Right lobe of liver (tissue), 6 donors: ENCODE results near the gene KLC1. TPM values are rescaled to one million over a fixed set of nuclear protein-coding genes. Genes with fewer than 3 reads are reported as not detected.

ENCODE experiments used
- ATAC-seq, 4 donors: fragments of 200-7000 bp; cut with Tn5 transposase; one replicate each; pipeline ENCODE4 v1.9.1; 2020; ENCODE audit warnings: mild to moderate bottlenecking in 4 of 4, moderate library complexity in 4 of 4
- DNase-seq, 3 donors: peaks; one replicate each; pipeline ENCODE4 v3.0.0-alpha.2; 2020
- H3K27ac ChIP-seq, 3 donors: fragments of 200-600 bp; one replicate each; pipeline ENCODE4 v1.8.0; 2022
- H3K27me3 ChIP-seq, 2 donors: fragments of 200-600 bp; one replicate each; pipeline ENCODE4 v1.8.0; 2022
- H3K36me3 ChIP-seq, 4 donors: fragments of 200-600 bp; sonication (generic) in 1 of 4; one replicate each; pipeline versions ENCODE4 v1.5.1 to v1.8.0; 2017 to 2022; ENCODE audit warnings: control low read depth in 1 of 4
- H3K4me1 ChIP-seq, 4 donors: fragments of 200-600 bp; sonication (generic) in 1 of 4; one replicate each; pipeline versions ENCODE4 v1.5.1 to v1.8.0; 2017 to 2022; ENCODE audit warnings: control low read depth in 1 of 4
- H3K4me3 ChIP-seq, 3 donors: fragments of 200-600 bp; one replicate each; pipeline ENCODE4 v1.8.0; 2022
- H3K9me3 ChIP-seq, 4 donors: fragments of 200-600 bp; sonication (generic) in 1 of 4; one replicate each; pipeline versions ENCODE4 v1.5.1 to v1.8.0; 2017 to 2022; ENCODE audit warnings: control low read depth in 1 of 4
- POLR2A ChIP-seq: fragments of 450-650 bp; IDR thresholded peaks from one replicate; pipeline ENCODE4 v1.6.1; 2017; ENCODE audit warnings: antibody characterized with exemption, mild to moderate bottlenecking
- WGBS: methylation state at CpG from one replicate; pipeline ENCODE4 v1.1.6; 2018; ENCODE audit warnings: low coverage, low lambda C conversion rate; ENCODE audit not compliant: insufficient coverage; ENCODE audit errors: missing lambda C conversion rate; 5-methylcytosine and 5-hydroxymethylcytosine counted together
- intact Hi-C, 2 donors: fragments of 100-400 bp; cut with DNase I; formaldehyde crosslinking; loops; one replicate each; pipeline versions ENCODE4 v1.11.2 to v1.14.1; 2022
- total RNA-seq, 6 experiments: library from RNA; depleted of rRNA in 2 of 6; stranded (reverse); fragments of >200 nt in 2 of 6; fragmentation: NEBNext Ultra II Directional in 3 of 6; extraction: Animal tissue kit (Norgen Biotek cat#: 25700) in 3 of 6; gene quantifications; one replicate each; pipeline versions ENCODE4 v1.1.0 to v1.2.4, GENCODE V29; 2016 to 2023
- TF ChIP-seq, protein P1 (sequence below), 4 donors: fragments of 200-600 bp in 3 of 4; fragments of 450-650 bp in 1 of 4; IDR thresholded peaks; one replicate each; pipeline versions ENCODE4 v1.5.1 to v1.8.0; 2016 to 2022; ENCODE audit warnings: antibody characterized with exemption in 4 of 4, mild to moderate bottlenecking in 2 of 4
- donor health status: DM: no; HTN: yes; CAD: no.
- donor health status: DM: no; HTN: no; CAD: no.
- donor health status: DM: no; HTN: no; CAD: no.
- donor health status: DM: no; HTN: yes; CAD: no.
- donor health status: DM: no; HTN: yes; CAD: no.

The KLC1 gene
- total RNA-seq, 6 experiments from 2014 or later = 45.8 to 78.9 (median 58.0) TPM

DNA sequence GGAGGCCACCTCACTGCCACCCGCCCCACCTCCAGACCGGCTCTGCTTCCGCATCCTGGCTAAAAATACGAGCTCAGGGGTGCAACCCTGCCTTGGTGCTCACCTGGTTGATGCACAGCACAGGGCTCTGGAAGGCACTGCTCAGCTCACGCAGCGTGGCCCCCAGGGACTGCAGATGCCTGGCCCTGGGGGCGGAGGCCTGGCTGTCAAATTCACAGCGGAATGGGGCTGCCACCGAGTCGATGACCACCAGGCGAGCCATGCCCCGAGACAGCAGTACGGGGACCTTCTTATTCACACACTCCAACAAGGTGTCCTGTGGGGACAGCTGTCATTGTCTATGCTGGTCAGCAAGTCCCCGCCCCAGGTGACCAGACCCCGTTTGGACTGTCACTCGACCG lies 70.2 kb downstream of the KLC1 start:
- Histone ChIP-seq H3K4me3 (no peak overlapping the region), H3K27me3 (no peaks in the 10 kb centered on the region), H3K9me3 (no peaks in the 10 kb centered on the region), H3K27ac (no peak overlapping the region), H3K4me1 (peaks cover 0 to 30% (median 13%) of the 10 kb centered on the region in 4 donors), H3K36me3 (peaks cover 0 to 11% (median 6%) of the 10 kb centered on the region in 4 donors)
- ATAC-seq = no peak
- intact Hi-C loops = no loop called here
- DNase-seq = peak in 1 of 3 donors; percentile 48
- no peak for TF ChIP-seq POLR2A
- TF ChIP-seq, protein P1, sequence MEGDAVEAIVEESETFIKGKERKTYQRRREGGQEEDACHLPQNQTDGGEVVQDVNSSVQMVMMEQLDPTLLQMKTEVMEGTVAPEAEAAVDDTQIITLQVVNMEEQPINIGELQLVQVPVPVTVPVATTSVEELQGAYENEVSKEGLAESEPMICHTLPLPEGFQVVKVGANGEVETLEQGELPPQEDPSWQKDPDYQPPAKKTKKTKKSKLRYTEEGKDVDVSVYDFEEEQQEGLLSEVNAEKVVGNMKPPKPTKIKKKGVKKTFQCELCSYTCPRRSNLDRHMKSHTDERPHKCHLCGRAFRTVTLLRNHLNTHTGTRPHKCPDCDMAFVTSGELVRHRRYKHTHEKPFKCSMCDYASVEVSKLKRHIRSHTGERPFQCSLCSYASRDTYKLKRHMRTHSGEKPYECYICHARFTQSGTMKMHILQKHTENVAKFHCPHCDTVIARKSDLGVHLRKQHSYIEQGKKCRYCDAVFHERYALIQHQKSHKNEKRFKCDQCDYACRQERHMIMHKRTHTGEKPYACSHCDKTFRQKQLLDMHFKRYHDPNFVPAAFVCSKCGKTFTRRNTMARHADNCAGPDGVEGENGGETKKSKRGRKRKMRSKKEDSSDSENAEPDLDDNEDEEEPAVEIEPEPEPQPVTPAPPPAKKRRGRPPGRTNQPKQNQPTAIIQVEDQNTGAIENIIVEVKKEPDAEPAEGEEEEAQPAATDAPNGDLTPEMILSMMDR (IDR thresholded peaks at IDR 0.05) = no peak
- WGBS = no CpG with 5 or more reads among the region's 17 CpGs

DNA sequence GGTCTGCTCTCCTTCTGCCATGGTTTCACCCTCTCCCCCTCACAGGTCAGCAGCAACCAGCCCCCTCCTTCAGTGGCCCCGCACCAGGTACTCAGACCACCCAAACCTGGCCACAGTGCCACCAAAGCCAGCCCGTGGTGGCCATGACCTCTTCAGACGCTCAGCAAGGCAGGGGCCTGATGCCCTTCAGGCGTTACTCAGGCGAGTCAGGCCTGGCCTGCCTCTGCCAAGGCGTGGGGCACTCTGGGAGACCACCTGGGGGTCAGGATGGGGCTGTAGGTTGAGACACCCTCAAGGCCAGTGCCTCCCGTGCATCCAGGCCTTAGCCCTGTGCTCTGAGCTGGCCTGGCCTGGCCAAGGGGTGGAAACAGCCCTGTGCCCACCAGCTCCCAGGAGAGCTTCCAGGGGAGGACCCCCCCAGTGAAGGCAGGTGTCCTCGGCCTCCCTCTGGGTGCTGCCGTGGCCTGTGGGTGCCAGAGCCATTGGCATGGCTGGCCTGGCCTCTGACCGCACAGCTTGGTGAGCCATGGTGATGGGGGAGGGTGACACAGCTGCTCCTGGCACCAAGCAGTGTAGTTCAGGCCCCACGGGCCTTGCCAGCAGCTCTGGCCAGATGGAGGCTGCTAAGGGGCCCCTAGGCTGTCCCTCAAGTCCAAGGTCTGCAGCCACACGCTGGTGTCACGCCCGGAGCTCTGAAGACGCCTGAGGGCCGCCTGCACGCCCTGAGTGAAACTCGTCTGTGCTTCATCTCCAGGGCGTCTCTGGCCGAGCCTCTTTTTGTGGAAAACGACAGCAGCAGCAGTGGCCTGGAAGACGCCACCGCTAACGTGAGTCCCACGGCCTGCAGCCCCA lies 71.1 kb downstream of the KLC1 start:
- Histone ChIP-seq H3K4me1 (peaks cover 0 to 30% (median 13%) of the 10 kb centered on the region in 4 donors), H3K36me3 (peaks cover 0 to 8% (median 2%) of the 10 kb centered on the region in 4 donors), H3K9me3 (no peaks in the 10 kb centered on the region), H3K27ac (peak overlapping the region in 2 of 3 donors; percentile 47 to 62), H3K27me3 (no peaks in the 10 kb centered on the region), H3K4me3 (no peak overlapping the region)
- TF ChIP-seq POLR2A = no peak
- TF ChIP-seq, protein P1 (IDR thresholded peaks at IDR 0.05) = no peak
- ATAC-seq = peak; percentile 45 to 80 (median 73)
- intact Hi-C loops = no loop called here
- peak in 2 of 3 donors; percentile 89 to 90 for DNase-seq
- WGBS = 100% methylated on average over 2 of the region's 25 CpGs

DNA sequence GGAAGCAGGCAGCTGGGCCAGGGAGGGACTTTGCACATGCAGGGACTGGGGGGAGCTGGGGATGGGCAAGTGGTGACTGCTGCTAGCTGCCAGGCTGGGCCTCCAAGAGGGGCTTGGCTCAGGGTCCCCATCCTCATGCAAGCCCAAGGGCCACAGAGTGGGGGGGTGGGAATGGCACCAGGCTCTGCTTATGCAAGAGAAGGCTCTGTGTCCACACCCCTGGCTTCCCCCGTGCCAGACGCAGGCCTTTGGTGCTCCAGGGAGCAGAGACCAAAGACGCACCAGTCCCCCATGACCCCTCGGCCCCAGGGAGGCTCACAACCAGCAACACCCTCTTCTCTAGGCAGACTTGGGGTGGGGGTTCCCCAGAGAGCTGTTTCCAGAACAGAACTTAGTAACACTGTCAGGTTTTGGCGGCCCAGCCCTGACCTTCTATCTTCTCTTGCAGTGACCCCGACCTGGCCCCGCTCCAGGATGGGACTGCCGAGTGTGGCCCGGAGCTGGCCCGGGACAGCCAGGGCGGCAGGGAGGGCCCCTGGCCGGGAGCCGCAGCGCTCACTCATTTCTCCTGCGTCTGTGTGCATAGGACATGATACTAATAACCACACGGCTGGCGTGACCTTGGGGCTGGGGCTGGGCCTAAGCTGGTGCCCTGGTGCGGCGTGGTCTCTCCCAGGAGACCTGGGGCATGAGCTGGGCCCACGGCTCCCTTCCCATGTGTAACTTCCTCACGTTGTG lies 71.9 kb downstream of the KLC1 start:
- peak; percentile 81 to 86 (median 85) for DNase-seq
- intact Hi-C loops = no loop called here
- H3K27ac ChIP-seq = peak overlapping the region in 2 of 3 donors; percentile 47 to 62

DNA sequence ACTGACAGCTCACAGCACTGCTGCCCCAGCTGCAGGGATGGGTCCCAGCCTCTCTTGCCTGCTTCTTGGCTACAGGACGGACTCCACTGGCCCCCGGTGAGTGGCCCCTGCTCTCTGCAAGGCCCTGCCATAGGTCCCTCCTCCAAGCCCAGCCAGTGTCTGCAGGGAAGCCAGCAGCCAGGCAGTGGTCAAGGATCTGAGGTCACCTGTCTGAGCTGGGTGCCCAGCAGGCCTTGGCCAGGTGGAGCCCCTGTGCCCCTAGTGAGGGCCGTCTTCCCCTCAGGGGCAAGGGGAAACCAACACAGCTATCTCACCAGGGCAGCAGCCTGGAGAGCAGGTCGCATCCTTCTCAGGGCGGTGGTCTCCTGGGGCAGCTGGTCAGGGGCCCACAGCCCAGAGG lies 73.1 kb downstream of the KLC1 start:
- no peaks in the 10 kb centered on the region for H3K27me3 ChIP-seq
- peak in 1 of 3 donors; percentile 43 for DNase-seq
- H3K36me3 ChIP-seq = peaks cover 0 to 8% (median 2%) of the 10 kb centered on the region in 4 donors
- WGBS = 80% methylated on average over 2 of the region's 5 CpGs
- no peaks in the 10 kb centered on the region for H3K9me3 ChIP-seq
- H3K4me3 ChIP-seq = no peak overlapping the region
- intact Hi-C loops = no loop called here
- no peak for TF ChIP-seq POLR2A
- TF ChIP-seq, protein P1 (IDR thresholded peaks at IDR 0.05) = no peak
- ATAC-seq = no peak
- H3K4me1 ChIP-seq = peaks cover 0 to 30% (median 13%) of the 10 kb centered on the region in 4 donors
- H3K27ac ChIP-seq = no peak overlapping the region

More for the DNA sequence above, 71.9 kb downstream of the KLC1 start:
- Histone ChIP-seq H3K9me3 (no peaks in the 10 kb centered on the region), H3K27me3 (no peaks in the 10 kb centered on the region), H3K4me1 (peaks cover 0 to 30% (median 13%) of the 10 kb centered on the region in 4 donors), H3K4me3 (no peak overlapping the region), H3K36me3 (peaks cover 0 to 8% (median 2%) of the 10 kb centered on the region in 4 donors)
- WGBS = 75% methylated on average over 1 of the region's 21 CpGs
- TF ChIP-seq, protein P1 (IDR thresholded peaks at IDR 0.05) = no peak
- no peak for TF ChIP-seq POLR2A
- ATAC-seq = peak; percentile 44 to 71 (median 60)
